Activated B cell treated with CpG ODN at 0.5 μM for 24 hours (primary cell): ENCODE results near the gene XPNPEP1. TPM values are rescaled to one million over a fixed set of nuclear protein-coding genes. Genes with fewer than 3 reads are reported as not detected.

Experiments
- ATAC-seq: fragments of 200-7000 bp; cut with Tn5 transposase; one replicate; pipeline ENCODE4 v1.10.0; 2021; ENCODE audit warnings: low read depth, mild to moderate bottlenecking, moderate library complexity
- CTCF ChIA-PET: fragments of 350-600 bp; sonication (Branson Sonifier 250); formaldehyde crosslinking; loops from one replicate; lab custom pipeline; 2021; ENCODE audit warnings: antibody characterized with exemption; lab: Charles Lee
- POLR2A ChIA-PET: fragments of 350-600 bp; sonication (Branson Sonifier 250); formaldehyde crosslinking; loops from one replicate; lab custom pipeline; 2021; ENCODE audit warnings: antibody characterized with exemption; lab: Charles Lee
- DNase-seq: peaks from one replicate; pipeline ENCODE4 v3.0.0; 2022
- H3K27ac Mint-ChIP-seq: one replicate; pipeline ENCODE4 v1.8.0; 2020; ENCODE audit warnings: mixed read lengths
- H3K27me3 Mint-ChIP-seq: one replicate; pipeline ENCODE4 v1.8.0; 2021; ENCODE audit warnings: mixed read lengths
- H3K36me3 Mint-ChIP-seq: one replicate; pipeline ENCODE4 v1.8.0; 2021; ENCODE audit warnings: low read depth, mixed read lengths
- H3K4me1 Mint-ChIP-seq: one replicate; pipeline ENCODE4 v1.8.0; 2021; ENCODE audit warnings: mixed read lengths
- H3K4me3 Mint-ChIP-seq: one replicate; pipeline ENCODE4 v1.8.0; 2020; ENCODE audit warnings: mild to moderate bottlenecking, mixed read lengths
- H3K9me3 Mint-ChIP-seq: one replicate; pipeline ENCODE4 v1.8.0; 2020; ENCODE audit warnings: mixed read lengths
- CTCF ChIP-seq: fragments of 200-600 bp; IDR thresholded peaks from one replicate; pipeline ENCODE4 v1.8.0; 2022; ENCODE audit warnings: antibody characterized with exemption, mild to moderate bottlenecking
- intact Hi-C: fragments of 100-400 bp; cut with micrococcal nuclease; formaldehyde crosslinking; loops from one replicate; pipeline ENCODE4 v1.15.1; 2024
- total RNA-seq: library from RNA; stranded (reverse); gene quantifications from 2 replicates; pipeline ENCODE4 v1.2.3, GENCODE V29; 2022

The XPNPEP1 gene
- total RNA-seq, 1 donor from 2014 or later, result 70.6 TPM

- H3K4me3 Mint-ChIP-seq, result no peak overlapping the region
- CTCF ChIA-PET, result no interaction called here
- POLR2A ChIA-PET, result no interaction called here
- no peaks in the 10 kb centered on the region for H3K9me3 Mint-ChIP-seq
- no peak overlapping the region for H3K27ac Mint-ChIP-seq
- peaks cover 9% of the 10 kb centered on the region for H3K27me3 Mint-ChIP-seq
- no peaks in the 10 kb centered on the region for H3K4me1 Mint-ChIP-seq
- DNase-seq, result no peak
- intact Hi-C loops, result no loop called here
- no peak for TF ChIP-seq CTCF
- no peak for ATAC-seq
- H3K36me3 Mint-ChIP-seq, result no peaks in the 10 kb centered on the region
These were observed 103.5 kb downstream of the XPNPEP1 start for GRCh38 chr10:109819807-109820206.

Other genes starting within 250 kb of the XPNPEP1 start
- gene ADD3, start 84.5 kb upstream of the XPNPEP1 start, total RNA-seq, result 85.8 and 95.3 TPM in 2 replicates